Liver (tissue), 9 donors: ENCODE measurements around the gene ARID3B. TPM values are rescaled to one million over a fixed set of nuclear protein-coding genes. Genes with fewer than 3 reads are reported as not detected.
"Not testable (repeated sequence)": the region's sequence is repeated elsewhere in the genome, so short reads cannot be mapped to it uniquely, and the experiment has no call there.

ENCODE experiments used
- DNase-seq: peaks from one replicate; pipeline ENCODE4 v3.0.0-alpha.2; 2017; ENCODE audit warnings: low spot score
- H3K27ac ChIP-seq, 2 donors: one replicate each; pipeline ENCODE4 v1.7.0; 2013; ENCODE audit warnings: inconsistent platforms in 2 of 2, low read length in 2 of 2, control low read depth in 1 of 2, low read depth in 1 of 2, mild to moderate bottlenecking in 1 of 2
- H3K27me3 ChIP-seq, 4 donors: one replicate each; pipeline versions ENCODE4 v1.6.1 to v1.7.0; 2013; ENCODE audit warnings: low read length in 3 of 4, inconsistent platforms in 1 of 4, mild to moderate bottlenecking in 1 of 4, moderate library complexity in 1 of 4; ENCODE audit not compliant: control insufficient read depth in 4 of 4, insufficient read depth in 4 of 4
- H3K36me3 ChIP-seq, 4 donors: one replicate each; pipeline versions ENCODE4 v1.6.1 to v1.7.0; 2013; ENCODE audit warnings: low read length in 3 of 4, mild to moderate bottlenecking in 3 of 4, low read depth in 1 of 4, moderate library complexity in 1 of 4; ENCODE audit not compliant: control insufficient read depth in 4 of 4, insufficient read depth in 3 of 4
- H3K4me1 ChIP-seq, 4 donors: one replicate each; pipeline versions ENCODE4 v1.6.1 to v1.7.0; 2013; ENCODE audit warnings: low read length in 3 of 4, mild to moderate bottlenecking in 3 of 4, moderate library complexity in 1 of 4; ENCODE audit not compliant: control insufficient read depth in 4 of 4, insufficient read depth in 4 of 4
- H3K4me3 ChIP-seq, 3 donors: one replicate each; pipeline versions ENCODE4 v1.6.1 to v1.7.0; 2013; ENCODE audit warnings: low read length in 3 of 3, control low read depth in 1 of 3, low read depth in 1 of 3, mild to moderate bottlenecking in 1 of 3
- H3K9ac ChIP-seq, 2 donors: one replicate each; pipeline ENCODE4 v1.7.0; 2013; ENCODE audit warnings: low read length in 2 of 2, mild to moderate bottlenecking in 2 of 2, moderate library complexity in 2 of 2, control low read depth in 1 of 2, low read depth in 1 of 2
- H3K9me3 ChIP-seq, 4 donors: one replicate each; pipeline versions ENCODE4 v1.6.1 to v1.7.0; 2013; ENCODE audit warnings: low read length in 3 of 4; ENCODE audit not compliant: control insufficient read depth in 4 of 4
- ATF3 ChIP-seq: IDR thresholded peaks from 2 replicates; pipeline ENCODE4 v1.6.1; 2016; ENCODE audit warnings: antibody characterized with exemption
- CTCF ChIP-seq: fragments of 150-350 bp; IDR thresholded peaks from 2 replicates; pipeline ENCODE4 v1.5.1; 2017; ENCODE audit warnings: improper control_type of control experiment, low read depth, low read length; ENCODE audit not compliant: missing input control
- EGR1 ChIP-seq, 2 donors: IDR thresholded peaks; 2 replicates each; pipeline ENCODE4 v1.6.1; 2016 to 2018; ENCODE audit warnings: antibody characterized with exemption in 2 of 2, low read depth in 2 of 2
- FOXA1 ChIP-seq: IDR thresholded peaks from 2 replicates; pipeline ENCODE4 v1.6.1; 2016; ENCODE audit warnings: antibody characterized with exemption
- FOXA2 ChIP-seq: IDR thresholded peaks from 2 replicates; pipeline ENCODE4 v1.6.1; 2016; ENCODE audit warnings: antibody characterized with exemption
- GABPA ChIP-seq, 2 donors: IDR thresholded peaks in 1 of 2; conservative IDR thresholded peaks in 1 of 2; 2 replicates each; pipeline ENCODE4 v1.6.1; 2016; ENCODE audit warnings: antibody characterized with exemption in 2 of 2, mild to moderate bottlenecking in 1 of 2, moderate library complexity in 1 of 2
- HNF4G ChIP-seq: IDR thresholded peaks from 2 replicates; pipeline ENCODE4 v1.6.1; 2016; ENCODE audit warnings: antibody characterized with exemption
- JUND ChIP-seq, 2 donors: IDR thresholded peaks; 2 replicates each; pipeline ENCODE4 v1.6.1; 2016; ENCODE audit warnings: antibody characterized with exemption in 2 of 2
- MAX ChIP-seq: IDR thresholded peaks from 2 replicates; pipeline ENCODE4 v1.6.1; 2016; ENCODE audit warnings: antibody characterized with exemption
- NR2F2 ChIP-seq: IDR thresholded peaks from 2 replicates; pipeline ENCODE4 v1.6.1; 2016; ENCODE audit warnings: antibody characterized with exemption
- RAD21 ChIP-seq, 2 donors: IDR thresholded peaks; 2 replicates each; pipeline ENCODE4 v1.6.1; 2016; ENCODE audit warnings: antibody characterized with exemption in 2 of 2, mild to moderate bottlenecking in 2 of 2
- REST ChIP-seq: IDR thresholded peaks from 2 replicates; pipeline ENCODE4 v1.6.1; 2016; ENCODE audit warnings: antibody characterized with exemption, mild to moderate bottlenecking
- RXRA ChIP-seq, 2 donors: IDR thresholded peaks; 2 replicates each; pipeline ENCODE4 v1.6.1; 2017 to 2018; ENCODE audit warnings: antibody characterized with exemption in 2 of 2, mild to moderate bottlenecking in 1 of 2
- SP1 ChIP-seq: IDR thresholded peaks from 2 replicates; pipeline ENCODE4 v1.6.1; 2018; ENCODE audit warnings: antibody characterized with exemption, mild to moderate bottlenecking
- TAF1 ChIP-seq: conservative IDR thresholded peaks from 2 replicates; pipeline ENCODE4 v1.6.1; 2016; ENCODE audit warnings: antibody characterized with exemption, mild to moderate bottlenecking
- YY1 ChIP-seq: IDR thresholded peaks from 2 replicates; pipeline ENCODE4 v1.6.1; 2016; ENCODE audit warnings: antibody characterized with exemption, mild to moderate bottlenecking
- ZBTB33 ChIP-seq: IDR thresholded peaks from 2 replicates; pipeline ENCODE4 v1.6.1; 2016; ENCODE audit warnings: antibody characterized with exemption
- WGBS: extraction: QIAGEN DNeasy Blood & Tissue Kit; methylation state at CpG from one replicate; pipeline ENCODE4 v1.1.7; 2013; 5-methylcytosine and 5-hydroxymethylcytosine counted together
- polyA plus RNA-seq, 2 donors: library from polyadenylated mRNA; stranded (reverse) in 1 of 2; unstranded in 1 of 2; fragments of 200-250 nt in 1 of 2; fragments of >200 nt in 1 of 2; fragmentation: Nextera tagmentation in 1 of 2; extraction: Ambion mirVana in 1 of 2; gene quantifications; one replicate each; pipeline versions ENCODE4 v1.2.1 to v1.2.3, GENCODE V29; 2013 to 2015
- total RNA-seq, 2 donors: library from RNA; depleted of rRNA; stranded (reverse); fragments of >200 nt; gene quantifications; one replicate each; pipeline ENCODE4 v1.2.3, GENCODE V29; 2014
- donor health status: healthy.
- donor health status: healthy.
- donor health status: healthy.
- donor health status: healthy.
- donor health status: healthy.

ARID3B gene
- total and polyA plus RNA-seq, 4 donors = 1.4 to 6.6 (median 2.7) TPM

GRCh38 chr15:74514059-74514458, 27.0 kb upstream of the ARID3B start:
- H3K27me3 ChIP-seq, H3K27ac ChIP-seq, H3K36me3 ChIP-seq, H3K4me1 ChIP-seq, H3K4me3 ChIP-seq, H3K9ac ChIP-seq, DNase-seq, H3K9me3 ChIP-seq: not testable (repeated sequence)
- WGBS = 77% methylated on average over 4 of the region's 4 CpGs

GRCh38 chr15:74517096-74517495, 23.9 kb upstream of the ARID3B start:
- no peak overlapping the region for H3K4me3 ChIP-seq
- TF ChIP-seq CTCF (no peak), FOXA2 (no peak), GABPA (IDR thresholded peaks at IDR 0.05 in 1 of 2, conservative IDR thresholded peaks at IDR 0.05 in 1 of 2) (no peak), NR2F2 (no peak), RXRA (IDR thresholded peaks at IDR 0.05) (no peak), ZBTB33 (no peak), EGR1 (IDR thresholded peaks at IDR 0.05; ENCODE audit: low read depth in 2 of 2) (no peak), JUND (IDR thresholded peaks at IDR 0.05) (no peak), HNF4G (no peak), MAX (no peak), REST (no peak), FOXA1 (no peak), YY1 (no peak), RAD21 (IDR thresholded peaks at IDR 0.05) (no peak), SP1 (no peak), TAF1 (no peak), ATF3 (no peak)
- H3K27me3 ChIP-seq = no peaks in the 10 kb centered on the region
- no peaks in the 10 kb centered on the region for H3K9me3 ChIP-seq
- no peaks in the 10 kb centered on the region for H3K4me1 ChIP-seq
- DNase-seq = no peak
- no peaks in the 10 kb centered on the region for H3K36me3 ChIP-seq
- H3K27ac ChIP-seq = no peak overlapping the region
- H3K9ac ChIP-seq = no peak overlapping the region
